PC-9 (cell line): ENCODE results near the gene EIF5A. TPM values are rescaled to one million over a fixed set of nuclear protein-coding genes. Genes with fewer than 3 reads are reported as not detected.
A peak's percentile ranks its signal among the peaks of the same experiment; 100 is the strongest.

Experiments
- BruUV-seq: library from RNA; stranded (reverse); fragments of 400-500 nt; replicated peaks from 2 replicates; lab custom pipeline; 2021; lab: Mats Ljungman, UMichigan
- CTCF ChIA-PET: fragments of 300-600 bp; sonication (Branson Sonifier 250); formaldehyde crosslinking; loops from one replicate; lab custom pipeline; 2022; ENCODE audit warnings: antibody characterized with exemption; lab: Charles Lee
- POLR2A ChIA-PET: fragments of 300-600 bp; sonication (Branson Sonifier 250); formaldehyde crosslinking; loops from one replicate; lab custom pipeline; 2022; ENCODE audit warnings: antibody characterized with exemption; ENCODE audit not compliant: unreplicated experiment; lab: Charles Lee
- DNase-seq, 2 experiments: peaks; one replicate each; pipeline versions ENCODE4 v3.0.0 to v3.0.0-alpha.2; 2015 to 2022; ENCODE audit warnings: mixed read lengths in 1 of 2
- H2AFZ ChIP-seq: fragments of 200-600 bp; sonication (generic); 2 replicates; pipeline ENCODE4 v1.8.1; 2017; ENCODE audit warnings: antibody characterized with exemption
- H3F3A ChIP-seq: fragments of 200-600 bp; sonication (generic); 2 replicates; pipeline ENCODE4 v1.8.1; 2017; ENCODE audit warnings: antibody characterized with exemption, mild to moderate bottlenecking, low read depth; ENCODE audit not compliant: insufficient read depth
- H3K27ac ChIP-seq: fragments of 200-600 bp; sonication (generic); 2 replicates; pipeline ENCODE4 v1.6.1; 2016; ENCODE audit warnings: mixed run types
- H3K27me3 ChIP-seq: fragments of 200-600 bp; sonication (generic); 2 replicates; pipeline ENCODE4 v1.6.1; 2016; ENCODE audit warnings: low read depth, mixed run types; ENCODE audit not compliant: insufficient read depth
- H3K36me3 ChIP-seq: fragments of 200-600 bp; sonication (generic); 2 replicates; pipeline ENCODE4 v1.6.1; 2016; ENCODE audit warnings: low read depth, mixed run types
- H3K4me1 ChIP-seq: fragments of 200-600 bp; sonication (generic); replicated peaks from 2 replicates; pipeline ENCODE4 v1.6.1; 2016; ENCODE audit warnings: mixed run types; ENCODE audit not compliant: insufficient read depth
- H3K4me2 ChIP-seq: fragments of 200-600 bp; sonication (generic); 2 replicates; pipeline ENCODE4 v1.6.1; 2017; ENCODE audit warnings: mixed run types
- H3K4me3 ChIP-seq: fragments of 200-600 bp; sonication (generic); 2 replicates; pipeline ENCODE4 v1.6.1; 2016; ENCODE audit warnings: mixed run types
- H3K79me2 ChIP-seq: fragments of 200-600 bp; sonication (generic); 2 replicates; pipeline ENCODE4 v1.6.1; 2017; ENCODE audit warnings: low read depth, mixed run types
- H3K9me2 ChIP-seq: fragments of 200-600 bp; sonication (generic); 2 replicates; pipeline ENCODE4 v1.8.1; 2017; ENCODE audit warnings: mild to moderate bottlenecking; ENCODE audit not compliant: insufficient read depth
- H3K9me3 ChIP-seq: fragments of 200-600 bp; sonication (generic); 2 replicates; pipeline ENCODE4 v1.8.1; 2016; ENCODE audit warnings: low read depth; ENCODE audit not compliant: insufficient read depth
- H4K20me1 ChIP-seq: fragments of 200-600 bp; sonication (generic); 2 replicates; pipeline ENCODE4 v1.8.1; 2017; ENCODE audit not compliant: insufficient read depth
- EZH2 ChIP-seq: fragments of 200-600 bp; sonication (generic); IDR thresholded peaks from 2 replicates; pipeline ENCODE4 v1.8.0; 2017; ENCODE audit warnings: antibody characterized with exemption, low read depth
- intact Hi-C: fragments of 100-400 bp; cut with micrococcal nuclease; formaldehyde crosslinking; loops from one replicate; pipeline ENCODE4 v1.10.0; 2022; ENCODE audit not compliant: unreplicated experiment
- total RNA-seq: library from RNA; stranded (reverse); gene quantifications from 2 replicates; pipeline ENCODE4 v1.2.3, GENCODE V29; 2021
- TF ChIP-seq, protein P1 (sequence below): fragments of 200-600 bp; sonication (generic); conservative IDR thresholded peaks from 2 replicates; pipeline ENCODE4 v1.6.1; 2017; ENCODE audit warnings: mixed run types, antibody characterized with exemption, mild to moderate bottlenecking, moderate library complexity

Gene EIF5A
- total RNA-seq, 1 experiment from 2014 or later, result 1,298 TPM

DNA sequence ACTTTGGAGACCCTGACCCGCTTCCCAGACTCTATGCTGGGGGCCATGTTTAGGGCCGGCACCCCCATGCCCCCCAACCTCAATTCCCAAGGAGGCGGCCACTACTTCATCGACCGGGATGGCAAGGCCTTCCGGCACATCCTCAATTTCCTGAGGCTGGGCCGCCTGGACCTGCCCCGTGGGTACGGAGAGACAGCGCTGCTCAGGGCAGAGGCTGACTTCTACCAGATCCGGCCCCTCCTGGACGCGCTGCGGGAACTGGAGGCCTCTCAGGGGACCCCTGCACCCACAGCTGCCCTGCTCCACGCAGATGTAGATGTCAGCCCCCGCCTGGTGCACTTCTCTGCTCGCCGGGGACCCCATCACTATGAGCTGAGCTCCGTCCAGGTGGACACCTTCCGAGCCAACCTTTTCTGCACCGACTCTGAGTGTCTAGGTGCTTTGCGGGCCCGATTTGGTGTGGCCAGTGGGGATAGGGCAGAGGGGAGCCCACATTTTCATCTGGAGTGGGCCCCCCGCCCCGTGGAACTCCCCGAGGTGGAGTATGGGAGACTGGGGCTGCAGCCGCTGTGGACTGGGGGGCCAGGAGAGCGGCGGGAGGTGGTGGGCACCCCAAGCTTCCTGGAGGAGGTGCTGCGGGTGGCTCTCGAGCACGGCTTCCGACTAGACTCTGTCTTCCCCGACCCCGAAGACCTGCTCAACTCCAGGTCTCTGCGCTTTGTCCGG lies 45.6 kb downstream of the EIF5A start:
- TF ChIP-seq, protein P1, sequence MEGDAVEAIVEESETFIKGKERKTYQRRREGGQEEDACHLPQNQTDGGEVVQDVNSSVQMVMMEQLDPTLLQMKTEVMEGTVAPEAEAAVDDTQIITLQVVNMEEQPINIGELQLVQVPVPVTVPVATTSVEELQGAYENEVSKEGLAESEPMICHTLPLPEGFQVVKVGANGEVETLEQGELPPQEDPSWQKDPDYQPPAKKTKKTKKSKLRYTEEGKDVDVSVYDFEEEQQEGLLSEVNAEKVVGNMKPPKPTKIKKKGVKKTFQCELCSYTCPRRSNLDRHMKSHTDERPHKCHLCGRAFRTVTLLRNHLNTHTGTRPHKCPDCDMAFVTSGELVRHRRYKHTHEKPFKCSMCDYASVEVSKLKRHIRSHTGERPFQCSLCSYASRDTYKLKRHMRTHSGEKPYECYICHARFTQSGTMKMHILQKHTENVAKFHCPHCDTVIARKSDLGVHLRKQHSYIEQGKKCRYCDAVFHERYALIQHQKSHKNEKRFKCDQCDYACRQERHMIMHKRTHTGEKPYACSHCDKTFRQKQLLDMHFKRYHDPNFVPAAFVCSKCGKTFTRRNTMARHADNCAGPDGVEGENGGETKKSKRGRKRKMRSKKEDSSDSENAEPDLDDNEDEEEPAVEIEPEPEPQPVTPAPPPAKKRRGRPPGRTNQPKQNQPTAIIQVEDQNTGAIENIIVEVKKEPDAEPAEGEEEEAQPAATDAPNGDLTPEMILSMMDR, result no peak
- TF ChIP-seq EZH2, result no peak
- no peaks in the 10 kb centered on the region for H3K27me3 ChIP-seq
- H3K79me2 ChIP-seq, result peaks cover 43% of the 10 kb centered on the region
- H3K9me2 ChIP-seq, result no peaks in the 10 kb centered on the region
- H3K36me3 ChIP-seq, result no peaks in the 10 kb centered on the region
- POLR2A ChIA-PET, result interaction anchor here (0.6 to 0.7 kb wide), 3 partner anchors 32 to 135 kb away, joined by 3 to 4 read pairs (median 4); no protein-coding TSS in a partner anchor
- peaks cover 15% of the 10 kb centered on the region for H4K20me1 ChIP-seq
- no peak for DNase-seq
- peak overlapping the region; percentile 98; the same call in 1 of the 2 replicates for H3K27ac ChIP-seq
- H3K4me2 ChIP-seq, result peak overlapping the region; percentile 91
- H2AFZ ChIP-seq, result no peak overlapping the region
- no peaks in the 10 kb centered on the region for H3K9me3 ChIP-seq
- intact Hi-C loops, result loop anchor here (1.0 to 5.0 kb wide), 3 partner anchors 49 to 236 kb away; partner anchors contain the start of genes POLR2A and TMEM256
- peak overlapping the region; percentile 86 for H3K4me3 ChIP-seq
- CTCF ChIA-PET, result interaction anchor here (0.5 kb wide), 1 partner anchor 246 kb away, joined by 5 read pairs; no protein-coding TSS in a partner anchor
- peaks cover 34% of the 10 kb centered on the region for H3F3A ChIP-seq
- no TSS peak for BruUV-seq
- H3K4me1 ChIP-seq, result peaks cover 28% of the 10 kb centered on the region

DNA sequence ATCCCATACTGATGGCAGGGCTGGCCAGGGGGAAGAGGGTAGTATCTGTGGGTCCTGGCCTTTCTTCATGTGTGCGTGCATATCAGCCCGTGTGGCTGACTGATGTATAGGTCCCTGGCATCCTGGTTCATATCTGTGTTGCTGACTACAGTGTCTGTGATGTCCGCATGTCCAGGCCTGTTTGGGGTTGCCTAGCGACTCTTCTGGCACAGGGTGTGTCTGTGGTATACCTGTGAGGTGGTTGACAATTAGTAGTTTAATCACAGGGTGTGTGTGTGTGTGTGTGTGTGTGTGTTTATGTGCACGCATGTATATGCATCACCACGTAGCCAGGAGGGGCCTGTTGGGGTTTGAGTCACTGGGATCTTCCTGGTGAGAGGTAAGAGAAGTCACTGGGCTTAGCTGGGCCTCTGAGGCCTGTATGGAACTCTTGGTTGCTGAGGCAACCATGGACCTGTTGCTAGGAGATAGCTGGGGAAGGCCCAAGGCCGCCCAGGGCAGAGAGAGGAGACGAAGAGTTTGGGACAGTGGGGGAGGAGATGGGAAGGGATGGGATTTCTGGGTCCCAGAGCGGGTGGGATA lies 46.9 kb downstream of the EIF5A start:
- peak in 1 of 2 experiments; percentile 36 for DNase-seq
- H3K27ac ChIP-seq, result no peak overlapping the region
- peak overlapping the region; percentile 86; the same call in 1 of the 2 replicates for H3K4me3 ChIP-seq
- TF ChIP-seq EZH2, result no peak
- TF ChIP-seq, protein P1, result no peak
- peaks cover 15% of the 10 kb centered on the region for H4K20me1 ChIP-seq
- H3K4me2 ChIP-seq, result peak overlapping the region; percentile 91
- peaks cover 34% of the 10 kb centered on the region for H3F3A ChIP-seq
- H3K36me3 ChIP-seq, result no peaks in the 10 kb centered on the region
- peaks cover 28% of the 10 kb centered on the region for H3K4me1 ChIP-seq
- no TSS peak for BruUV-seq
- no peak overlapping the region for H2AFZ ChIP-seq
- ChIA-PET CTCF (interaction anchor here (0.5 kb wide), 1 partner anchor 25 kb away, joined by 3 read pairs; no protein-coding TSS in a partner anchor), POLR2A (interaction anchor here (0.5 to 0.7 kb wide), 2 partner anchors 25 to 39 kb away, joined by 5 to 16 read pairs; no protein-coding TSS in a partner anchor)
- H3K27me3 ChIP-seq, result no peaks in the 10 kb centered on the region
- H3K9me3 ChIP-seq, result no peaks in the 10 kb centered on the region
- intact Hi-C loops, result loop anchor here (5.0 kb wide), 1 partner anchor 48 kb away; the partner anchor contains the start of gene TMEM256
- H3K79me2 ChIP-seq, result peaks cover 43% of the 10 kb centered on the region
- H3K9me2 ChIP-seq, result no peaks in the 10 kb centered on the region

DNA sequence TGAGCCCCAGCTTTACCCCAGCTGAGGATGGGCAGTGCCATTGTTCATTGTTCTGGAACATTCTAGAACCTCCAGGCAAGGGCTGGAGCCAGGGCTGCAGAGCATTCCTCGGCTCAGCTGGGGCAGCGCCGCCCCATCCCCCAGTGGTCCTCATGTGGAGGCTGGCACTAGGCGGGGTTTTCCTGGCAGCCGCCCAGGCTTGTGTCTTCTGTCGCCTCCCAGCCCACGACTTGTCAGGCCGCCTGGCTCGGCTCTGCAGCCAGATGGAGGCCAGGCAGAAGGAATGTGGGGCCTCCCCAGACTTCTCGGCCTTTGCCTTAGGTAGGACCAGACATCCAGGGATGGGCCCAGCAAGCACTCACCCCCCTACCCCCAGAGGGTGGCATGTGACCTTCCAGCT lies 47.6 kb downstream of the EIF5A start, which contains the start of gene TMEM95:
Gene TMEM95, plus strand, starts transcription at position 104 of the 400 bp plus-strand sequence. Its CDS starts 49 bp downstream, at position 153.
- Histone ChIP-seq H3K27ac (no peak within 1 kb of the TSS), H3K36me3 (no peaks in the 10 kb centered on the region), H3K4me2 (peak within 1 kb of the TSS; percentile 91), H3K4me3 (peak within 1 kb of the TSS; percentile 86; the same call in 1 of the 2 replicates), H3K27me3 (no peaks in the 10 kb centered on the region), H4K20me1 (peaks cover 15% of the 10 kb centered on the region), H3K79me2 (peaks cover 37% of the 10 kb centered on the region), H3K9me2 (no peaks in the 10 kb centered on the region), H3K4me1 (peaks cover 21% of the 10 kb centered on the region; the same call in 1 of the 2 replicates), H3K9me3 (no peaks in the 10 kb centered on the region), H2AFZ (no peak within 1 kb of the TSS), H3F3A (peaks cover 28% of the 10 kb centered on the region)
- ChIA-PET POLR2A (interaction anchor here (0.7 to 1.0 kb wide), 2 partner anchors 26 to 49 kb away, joined by 4 to 16 read pairs; partner anchors contain the start of gene TMEM256), CTCF (interaction anchor here (0.6 to 1.6 kb wide), 3 partner anchors 25 to 206 kb away, joined by 6 to 13 read pairs (median 9); no protein-coding TSS in a partner anchor)
- TF ChIP-seq, protein P1, result no peak
- TF ChIP-seq EZH2, result no peak
- BruUV-seq, result no TSS peak
- intact Hi-C loops, result loop anchor here (5.0 kb wide), 1 partner anchor 147 kb away; no protein-coding TSS in a partner anchor
- DNase-seq, result peak; percentile 25 to 47
